Measurements from ENCODE around the gene SLC13A2. TPM values are rescaled to one million over a fixed set of nuclear protein-coding genes. Genes with fewer than 3 reads are reported as not detected.
"Not testable (repeated sequence)": the region's sequence is repeated elsewhere in the genome, so short reads cannot be mapped to it uniquely, and the experiment has no call there.

SLC13A2 gene
- total RNA-seq, 2 donors from 2014 or later, result 0.14 TPM; not detected in 1

DNA sequence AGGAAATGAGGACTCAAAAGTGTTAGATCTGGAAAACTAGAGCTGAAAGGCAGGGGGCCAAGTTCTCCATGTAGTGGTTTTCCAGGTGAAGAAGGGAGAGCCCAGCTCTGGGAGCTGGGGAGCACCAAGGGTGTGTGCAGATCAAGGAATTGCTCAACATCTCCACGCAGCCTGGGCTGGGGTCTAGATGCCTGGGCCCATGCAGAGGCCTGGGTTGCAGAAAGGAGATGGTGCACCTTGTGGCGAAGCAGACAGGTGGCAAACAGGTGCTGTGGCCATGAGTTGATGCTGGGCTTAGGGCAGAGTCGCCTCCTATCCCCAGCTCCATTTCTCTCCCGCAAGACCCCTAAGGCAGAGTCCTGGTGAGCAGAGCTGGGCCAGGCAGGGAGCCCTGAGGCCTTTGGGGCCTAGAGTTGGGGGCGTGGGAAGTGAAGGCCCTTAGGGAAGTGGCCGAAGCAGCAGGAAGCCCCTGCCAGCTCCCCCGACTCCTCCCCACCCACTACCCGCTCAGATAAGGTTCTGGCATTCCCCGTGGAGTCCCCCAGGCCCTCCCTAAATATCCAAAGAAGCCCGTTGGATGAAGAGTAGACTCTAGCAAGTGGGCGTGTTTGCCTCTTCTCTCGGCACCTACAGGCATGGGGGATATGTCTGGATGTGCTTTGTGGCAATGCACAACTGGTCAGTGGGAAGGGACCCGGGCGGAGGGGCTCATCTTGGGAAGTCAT lies 33.5 kb downstream of the SLC13A2 start:
- intact Hi-C loops (cut with DNase I), result no loop called here
- no peak for DNase-seq (ENCODE audit: low spot score)

- DNase-seq (ENCODE audit: low spot score), result no peak
- intact Hi-C loops (cut with DNase I), result no loop called here
Observed at GRCh38 chr17:28507567-28508203, 34.2 kb downstream of the SLC13A2 start.

GRCh38 chr17:28508211-28508724 lies 34.8 kb downstream of the SLC13A2 start:
- intact Hi-C loops (cut with DNase I), result no loop called here
- DNase-seq (ENCODE audit: low spot score), result no peak

DNA sequence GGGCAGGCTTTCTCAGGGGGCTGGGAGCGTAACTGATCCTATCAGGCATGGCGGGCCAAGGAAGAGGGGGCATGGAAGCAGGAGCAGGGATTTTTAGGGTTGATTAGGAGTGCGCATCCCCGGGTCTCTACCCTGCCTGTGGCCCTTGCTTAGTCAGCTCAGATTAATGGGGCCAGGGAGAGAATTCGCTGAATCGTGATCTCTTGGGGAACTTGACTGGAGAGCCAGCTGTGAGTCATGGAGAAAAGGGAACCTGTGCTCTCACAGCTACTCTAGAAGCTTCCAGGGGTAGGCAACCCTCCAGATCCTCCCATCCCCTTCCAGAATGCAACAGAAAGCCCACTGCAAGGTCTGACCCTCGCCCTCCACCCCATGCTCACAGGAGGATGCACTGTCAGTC lies 36.3 kb downstream of the SLC13A2 start:
- DNase-seq (ENCODE audit: low spot score), result no peak
- intact Hi-C loops (cut with DNase I), result loop anchor here in 1 of 2 donors (10.0 kb wide), 1 partner anchor 65 kb away; no protein-coding TSS in a partner anchor

DNA sequence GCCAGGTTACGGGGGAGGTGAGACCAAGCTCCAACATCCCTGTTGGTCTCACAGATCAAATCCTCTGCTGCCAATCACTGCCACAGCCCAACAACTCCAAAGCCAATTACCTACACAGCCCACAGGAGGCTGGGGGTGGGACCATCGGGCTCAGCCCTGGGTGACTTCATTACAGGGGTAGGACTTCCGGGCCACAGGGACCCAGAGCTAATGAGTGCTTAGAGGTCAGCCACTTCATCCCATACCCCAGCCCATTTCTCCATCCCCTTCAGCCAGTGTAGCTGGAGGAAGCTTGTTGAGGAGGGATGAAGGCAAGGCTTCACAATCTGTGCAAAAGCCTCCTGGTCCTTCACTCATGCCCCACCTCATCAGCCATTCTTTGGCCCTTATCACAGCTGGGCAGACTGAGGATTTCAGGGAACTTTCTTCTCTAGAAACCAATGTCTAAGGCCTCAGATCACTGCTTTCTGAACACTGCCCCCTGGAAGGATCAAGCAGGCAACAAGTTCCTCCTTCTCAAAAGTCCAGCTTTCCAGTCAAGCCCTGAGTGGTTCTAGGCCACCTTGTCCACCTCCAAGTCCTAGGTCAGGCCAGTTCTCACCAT lies 38.5 kb downstream of the SLC13A2 start:
- DNase-seq (ENCODE audit: low spot score), result peak; percentile 67
- intact Hi-C loops (cut with DNase I), result loop anchor here in 1 of 2 donors (10.0 kb wide), 1 partner anchor 67 kb away; no protein-coding TSS in a partner anchor

DNA sequence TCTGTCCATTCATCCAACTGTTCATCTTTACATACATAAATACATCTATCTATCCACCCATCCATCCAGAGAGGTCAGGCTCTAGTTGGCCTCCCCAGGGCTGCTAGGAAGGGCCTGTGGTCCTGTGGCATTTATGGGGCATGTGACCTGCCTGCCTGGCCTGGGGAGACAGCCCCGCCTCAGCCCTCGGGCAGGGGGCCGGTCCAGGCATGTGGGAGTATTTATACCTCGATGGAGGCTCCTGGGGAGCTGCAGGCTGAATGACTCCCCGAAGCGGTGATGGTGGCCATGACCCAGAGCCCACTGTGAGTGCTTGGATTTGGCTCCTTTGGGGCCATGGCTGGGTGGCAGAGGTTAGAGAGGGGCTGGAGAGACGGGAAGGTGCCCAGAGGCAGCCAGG lies 40.0 kb downstream of the SLC13A2 start:
- intact Hi-C loops (cut with DNase I), result loop anchor here in 1 of 2 donors (10.0 kb wide), 1 partner anchor 69 kb away; no protein-coding TSS in a partner anchor
- DNase-seq (ENCODE audit: low spot score), result peak; percentile 65

DNA sequence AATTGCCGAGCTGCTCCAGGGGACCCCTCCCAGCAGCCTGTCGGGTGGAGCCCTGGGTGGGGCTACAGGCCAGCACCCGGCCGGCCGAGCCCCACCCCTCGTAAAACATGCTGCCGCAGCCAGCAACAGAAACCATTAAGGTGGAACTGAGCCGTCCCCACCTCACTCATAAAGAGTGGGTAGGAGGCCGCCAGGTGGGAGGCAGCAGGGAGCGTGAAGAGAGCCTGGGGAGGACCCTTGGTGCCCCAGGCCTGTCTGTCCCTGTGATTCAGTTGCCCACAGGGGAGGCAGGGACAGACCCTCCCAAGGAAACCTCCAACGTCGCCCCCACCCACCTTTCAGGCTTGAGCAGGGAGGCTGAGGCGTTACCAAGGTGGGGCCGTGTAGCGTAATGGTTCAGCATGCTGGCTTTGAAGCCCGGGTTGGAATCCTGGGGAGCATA lies 41.1 kb downstream of the SLC13A2 start:
- peak; percentile 57 for DNase-seq (ENCODE audit: low spot score)
- intact Hi-C loops (cut with DNase I), result loop anchor here in 1 of 2 donors (10.0 kb wide), 1 partner anchor 70 kb away; no protein-coding TSS in a partner anchor

DNA sequence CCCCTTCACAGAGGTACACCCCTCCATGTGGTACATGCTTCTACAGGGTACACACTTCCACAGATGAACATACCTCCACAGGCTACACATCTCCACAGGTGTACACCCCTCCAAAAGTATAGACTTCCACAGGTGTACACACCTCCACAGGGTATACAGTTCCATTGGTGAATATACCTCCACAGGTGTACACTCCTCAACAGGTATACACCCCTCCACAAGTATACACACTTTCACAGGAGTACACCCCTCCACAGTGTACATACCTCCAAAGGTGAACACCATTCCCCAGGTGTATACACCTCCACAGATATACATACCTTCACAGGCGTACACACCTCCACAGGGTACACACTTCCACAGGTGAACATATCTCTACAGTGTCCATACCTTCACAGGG lies 42.1 kb downstream of the SLC13A2 start:
- DNase-seq (ENCODE audit: low spot score), result no peak
- intact Hi-C loops (cut with DNase I), result loop anchor here in 1 of 2 donors (10.0 kb wide), 1 partner anchor 71 kb away; no protein-coding TSS in a partner anchor

- intact Hi-C loops (cut with DNase I), result loop anchor here in 1 of 2 donors (10.0 kb wide), 1 partner anchor 73 kb away; no protein-coding TSS in a partner anchor
- DNase-seq (ENCODE audit: low spot score), result no peak
Observed at GRCh38 chr17:28518132-28518531, 44.7 kb downstream of the SLC13A2 start.

DNA sequence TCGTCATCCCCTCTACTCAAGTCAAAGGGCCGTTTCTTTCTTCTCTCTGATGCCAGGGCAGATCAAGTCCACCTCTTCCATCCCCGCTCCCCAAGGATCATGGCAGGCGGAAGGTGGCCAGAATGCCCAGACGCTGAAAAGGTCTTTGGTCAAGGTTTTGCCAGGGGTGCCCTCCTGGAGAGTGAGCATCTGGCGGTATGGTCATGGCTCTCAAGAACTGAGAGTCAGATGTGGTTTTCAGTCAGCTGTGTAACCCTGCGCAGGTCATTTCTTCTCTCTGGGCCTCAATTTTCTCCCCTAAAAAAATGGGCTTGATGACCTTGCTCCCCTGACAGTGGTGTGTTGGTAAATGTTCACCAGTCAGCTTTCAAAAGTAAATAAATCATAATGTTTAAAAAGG lies 45.1 kb downstream of the SLC13A2 start:
- intact Hi-C loops (cut with DNase I), result loop anchor here in 1 of 2 donors (10.0 kb wide), 1 partner anchor 74 kb away; no protein-coding TSS in a partner anchor
- no peak for DNase-seq (ENCODE audit: low spot score)

DNA sequence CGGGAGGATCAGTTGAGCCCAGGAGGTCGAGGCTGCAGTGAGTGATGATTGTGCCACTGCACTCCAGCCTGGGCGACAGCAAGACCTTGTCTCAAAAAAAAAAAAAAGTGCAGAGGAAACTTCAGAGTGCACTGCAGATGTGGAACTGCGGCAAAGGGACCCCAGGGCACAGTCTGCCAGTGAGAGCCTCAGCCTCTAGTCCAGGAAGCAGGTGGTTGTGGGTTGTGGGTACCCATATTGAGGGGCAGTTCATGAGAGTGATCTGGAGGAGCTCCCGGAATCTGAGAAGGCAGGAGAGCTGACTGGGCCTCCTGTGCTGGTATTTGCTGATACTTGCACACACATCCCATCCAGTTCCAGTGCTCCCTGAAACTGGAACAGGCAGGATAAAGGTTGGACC lies 45.8 kb downstream of the SLC13A2 start:
- intact Hi-C loops (cut with DNase I), result loop anchor here in 1 of 2 donors (10.0 kb wide), 1 partner anchor 74 kb away; no protein-coding TSS in a partner anchor
- no peak for DNase-seq (ENCODE audit: low spot score)

DNA sequence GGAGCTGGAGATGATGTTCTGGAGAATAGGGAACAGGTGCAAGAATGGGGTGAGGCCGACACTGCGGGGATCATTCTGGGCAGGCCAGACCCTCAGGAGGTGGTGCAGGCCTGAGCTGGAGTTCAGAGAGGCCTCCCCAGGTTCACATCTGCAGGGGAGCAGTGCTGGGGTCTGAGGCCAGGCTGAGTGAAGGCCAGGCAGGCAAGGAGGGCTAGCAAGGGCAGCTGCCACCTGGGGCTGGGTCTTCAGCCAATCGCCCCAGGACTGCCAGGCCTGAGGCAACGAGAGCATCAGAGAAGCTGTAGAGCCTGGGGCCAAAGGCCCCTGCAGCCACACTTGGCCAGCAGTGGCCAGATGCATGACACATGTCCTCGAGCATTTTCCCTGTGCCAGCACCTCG lies 47.2 kb downstream of the SLC13A2 start:
- no peak for DNase-seq (ENCODE audit: low spot score)
- intact Hi-C loops (cut with DNase I), result no loop called here

GRCh38 chr17:28521311-28522085 lies 48.1 kb downstream of the SLC13A2 start:
- no peak for DNase-seq (ENCODE audit: low spot score)
- intact Hi-C loops (cut with DNase I), result no loop called here

DNA sequence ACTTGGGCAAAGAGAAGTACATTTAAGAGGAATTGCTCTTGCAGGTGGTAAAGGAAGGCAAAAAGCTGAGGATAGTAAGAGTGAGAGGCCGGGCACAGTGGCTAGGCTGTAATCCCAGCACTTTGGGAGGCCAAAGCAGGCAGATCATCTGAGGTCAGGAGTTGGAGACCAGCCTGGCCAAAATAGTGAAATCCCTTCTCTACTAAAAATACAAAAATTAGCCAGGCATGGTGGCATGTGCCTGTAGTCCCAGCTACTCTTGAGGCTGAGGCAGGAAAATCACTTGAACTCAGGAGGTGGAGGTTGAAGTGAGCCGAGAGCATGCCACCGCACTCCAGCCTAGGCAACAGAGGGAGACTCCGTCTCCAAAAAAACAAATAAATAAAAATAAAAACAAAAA lies 48.8 kb downstream of the SLC13A2 start:
- intact Hi-C loops (cut with DNase I); DNase-seq (ENCODE audit: low spot score): not testable (repeated sequence)

- no peak for DNase-seq (ENCODE audit: low spot score)
- intact Hi-C loops (cut with DNase I), result no loop called here
Observed at GRCh38 chr17:28523186-28523585, 49.7 kb downstream of the SLC13A2 start.

DNA sequence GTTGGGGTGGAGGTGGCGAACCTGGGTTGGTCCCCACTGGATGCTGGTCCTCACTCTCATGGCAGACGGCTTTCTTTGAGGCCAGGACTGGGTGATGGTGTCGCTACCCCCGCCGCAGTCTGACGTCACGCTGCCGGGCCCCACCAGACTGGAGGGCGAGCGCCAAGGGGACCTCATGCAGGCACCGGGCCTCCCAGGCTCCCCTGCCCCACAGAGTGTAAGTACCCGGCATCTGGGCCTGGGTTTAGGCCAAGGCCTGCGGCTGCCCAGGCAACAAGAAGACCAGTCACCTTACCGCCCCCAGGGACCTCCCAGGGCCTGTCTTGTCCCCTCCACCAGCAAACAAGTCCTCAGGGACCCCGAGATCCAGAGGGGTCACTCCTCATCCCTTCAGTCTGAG lies 50.4 kb downstream of the SLC13A2 start:
- DNase-seq (ENCODE audit: low spot score), result peak; percentile 72
- intact Hi-C loops (cut with DNase I), result no loop called here

DNA sequence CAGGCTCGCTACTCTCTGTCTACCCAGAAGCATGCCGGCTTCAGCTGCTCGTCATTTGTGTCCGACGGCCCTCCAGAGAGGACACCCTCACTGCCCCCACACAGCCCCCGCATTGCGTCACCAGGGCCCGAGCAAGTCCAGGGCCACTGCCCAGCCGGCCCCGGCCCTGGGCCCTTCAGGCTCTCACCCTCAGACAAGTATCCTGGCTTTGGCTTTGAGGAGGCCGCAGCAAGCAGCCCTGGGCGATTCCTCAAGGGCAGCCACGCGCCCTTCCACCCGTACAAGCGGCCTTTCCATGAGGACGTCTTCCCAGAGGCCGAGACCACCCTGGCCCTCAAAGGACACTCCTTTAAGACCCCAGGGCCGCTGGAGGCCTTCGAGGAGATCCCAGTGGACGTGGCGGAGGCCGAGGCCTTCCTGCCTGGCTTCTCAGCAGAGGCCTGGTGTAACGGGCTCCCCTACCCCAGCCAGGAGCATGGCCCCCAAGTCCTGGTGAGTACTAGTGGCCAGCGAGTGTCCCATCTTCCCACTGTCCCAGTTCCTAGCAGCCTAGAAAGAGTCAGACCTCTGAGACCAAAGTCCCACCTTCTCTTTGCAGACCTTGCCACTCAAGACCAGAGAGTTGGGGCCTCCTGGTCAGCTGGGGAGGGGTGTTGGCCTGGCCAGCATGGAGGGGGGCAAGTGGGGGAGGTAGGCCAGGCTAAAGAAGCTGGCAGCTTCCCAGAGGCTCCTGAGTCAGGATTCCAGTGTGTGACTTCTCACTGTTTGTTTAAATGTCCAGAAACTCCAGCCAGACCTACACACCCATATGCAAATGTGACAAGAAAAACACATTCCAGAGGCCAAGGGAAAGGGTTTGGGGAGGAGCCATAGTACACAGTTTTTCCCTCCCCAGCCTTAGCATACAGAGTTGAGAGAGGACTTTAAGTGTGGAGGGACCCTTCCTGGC lies 51.3 kb downstream of the SLC13A2 start:
- intact Hi-C loops (cut with DNase I), result no loop called here

DNA sequence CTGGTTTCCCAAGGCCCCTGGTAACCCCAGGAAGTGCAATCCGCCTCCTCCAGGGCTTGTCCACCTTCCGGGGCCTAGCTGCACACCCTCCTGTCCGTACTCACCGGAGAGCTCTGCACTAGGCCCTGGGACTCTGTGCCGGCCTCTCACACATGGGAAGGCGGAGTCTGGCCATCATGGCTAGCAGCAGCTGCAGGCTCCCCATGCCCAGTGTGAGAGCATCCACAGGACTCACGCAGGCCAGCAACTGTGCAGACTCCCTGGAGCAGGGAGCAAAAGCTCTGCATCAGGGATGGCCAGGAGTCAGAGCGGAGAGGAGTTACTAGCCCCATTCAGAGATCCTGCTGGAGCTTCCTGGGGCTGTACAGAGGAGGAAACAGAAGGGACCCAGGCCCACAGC lies 52.9 kb downstream of the SLC13A2 start:
- no peak for DNase-seq (ENCODE audit: low spot score)
- intact Hi-C loops (cut with DNase I), result no loop called here

More for the DNA sequence above, 51.3 kb downstream of the SLC13A2 start:
- DNase-seq (ENCODE audit: low spot score), result no peak
